NCI-H146 treated with DMSO at 0.1 percent for 48 hours (cell line): ENCODE measurements around the gene AKR1B1.

Experiments used
- DNase-seq: peaks from one replicate; lab custom pipeline; 2025; ENCODE audit not compliant: unreplicated experiment; lab: John Stamatoyannopoulos, UW

AKR1B1 gene

DNA sequence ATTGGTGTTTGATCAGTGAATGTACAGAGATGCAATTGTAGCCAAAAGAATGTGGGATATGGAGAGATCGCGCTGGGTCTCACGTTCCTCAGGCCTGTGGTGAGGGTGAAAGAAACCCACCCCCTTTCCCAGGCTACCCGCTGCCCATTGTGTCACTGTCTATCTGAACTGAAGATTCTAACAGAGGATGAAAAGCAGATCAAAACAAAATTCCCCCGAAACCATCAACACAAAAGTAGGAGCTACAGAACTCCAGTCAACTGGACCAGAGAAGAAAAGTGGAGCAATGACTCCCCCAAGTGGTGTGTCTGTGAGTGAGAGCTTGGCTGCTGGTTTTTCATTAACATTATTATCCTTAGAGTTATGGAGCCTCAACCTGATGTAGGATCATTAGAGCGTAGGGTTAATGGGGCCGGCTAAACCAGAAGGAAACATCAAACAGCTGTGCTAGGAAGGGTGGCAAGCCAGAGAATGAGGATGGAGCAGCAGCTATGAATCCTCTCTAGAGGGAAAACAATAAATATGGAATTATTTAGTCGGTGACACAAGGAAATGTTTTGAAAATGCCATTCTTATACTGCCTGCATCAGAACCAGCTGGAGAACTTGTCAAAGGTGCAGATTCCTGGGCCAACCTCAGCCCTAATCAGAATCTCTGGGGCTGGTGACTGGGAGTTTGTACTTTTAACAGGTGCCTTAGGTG is 38.3 kb downstream of the AKR1B1 start:
- peak; percentile 22 for DNase-seq

DNA sequence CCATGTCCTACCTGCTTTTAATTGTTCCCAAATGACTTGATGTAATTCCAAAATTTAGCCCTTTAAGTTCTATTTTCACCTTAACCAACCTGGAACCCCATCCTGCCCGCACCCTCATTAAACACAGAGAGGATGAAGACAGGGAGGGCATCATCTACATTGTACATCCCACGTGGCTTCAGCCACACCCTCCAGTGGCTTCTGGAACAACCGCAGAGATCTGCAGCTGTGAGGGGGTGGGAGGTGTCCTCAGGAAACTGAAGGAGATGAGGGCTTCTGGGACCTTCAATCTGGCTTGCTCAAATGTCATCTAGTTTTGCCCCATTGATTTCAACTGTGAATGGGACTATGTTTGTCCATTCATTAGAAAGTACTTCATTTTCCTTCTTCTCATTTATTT is 39.0 kb downstream of the AKR1B1 start:
- no peak for DNase-seq

- DNase-seq = no peak
Measured at GRCh38 chr7:134419085-134419484, 39.8 kb downstream of the AKR1B1 start.

DNA sequence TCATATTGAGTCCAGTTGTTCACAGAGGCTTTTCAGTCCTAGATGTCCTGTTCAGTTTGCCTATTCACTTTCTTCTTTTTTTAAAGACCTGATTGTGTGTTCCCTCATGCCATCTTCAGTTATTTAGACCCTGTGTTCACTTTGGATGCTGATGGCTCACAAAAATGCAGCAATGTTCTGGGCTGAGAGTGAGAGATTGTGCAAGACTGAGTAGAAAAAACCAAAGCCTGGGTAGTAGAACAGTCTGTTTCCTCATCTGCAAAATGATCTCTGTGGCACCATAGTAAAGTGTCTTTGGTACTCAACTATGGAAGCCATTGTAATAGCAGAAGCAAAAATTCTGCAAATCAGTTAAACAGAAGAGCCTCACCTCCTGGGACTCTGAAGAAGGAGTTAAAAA is 43.2 kb downstream of the AKR1B1 start:
- no peak for DNase-seq

- no peak for DNase-seq
Measured at GRCh38 chr7:134414109-134414508, 44.8 kb downstream of the AKR1B1 start.

DNA sequence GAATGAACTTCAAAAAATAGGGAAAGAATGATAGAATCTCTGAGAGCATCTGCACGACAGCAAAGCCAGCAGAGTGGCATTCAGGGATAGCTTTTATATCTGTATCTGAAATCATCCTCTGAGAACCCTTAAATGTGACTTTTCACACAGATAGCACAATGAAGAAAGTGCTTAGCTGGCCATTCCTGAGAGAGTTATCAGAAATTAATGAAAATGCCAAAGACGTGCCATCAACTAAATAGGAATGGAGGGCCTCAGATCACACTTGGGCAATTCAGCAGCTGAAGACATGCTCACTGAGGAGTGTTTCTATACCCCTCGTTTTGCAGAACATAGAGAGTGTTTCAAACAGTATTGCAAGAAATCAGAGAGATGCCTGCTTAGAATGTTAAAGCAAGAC is 51.6 kb downstream of the AKR1B1 start:
- no peak for DNase-seq

DNA sequence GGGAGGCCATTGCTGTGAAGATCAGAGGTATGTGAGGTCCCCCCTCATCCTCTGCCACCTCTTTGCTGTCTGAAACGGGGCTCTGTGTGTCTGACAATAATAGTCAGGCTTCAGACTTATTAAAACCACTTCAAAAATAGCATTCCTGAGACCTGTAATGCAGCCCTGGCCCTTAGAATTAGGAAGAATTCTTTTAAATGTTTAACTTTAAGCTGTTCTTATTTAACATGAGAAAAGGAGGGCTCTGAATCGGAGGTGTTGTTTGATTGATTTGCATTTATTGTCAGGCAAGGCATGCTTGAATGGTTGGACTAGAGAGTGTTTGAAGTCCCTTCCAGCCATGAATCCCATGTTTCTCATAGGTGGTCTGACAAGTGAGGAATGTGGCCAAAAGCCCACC is 52.5 kb downstream of the AKR1B1 start:
- no peak for DNase-seq

DNA sequence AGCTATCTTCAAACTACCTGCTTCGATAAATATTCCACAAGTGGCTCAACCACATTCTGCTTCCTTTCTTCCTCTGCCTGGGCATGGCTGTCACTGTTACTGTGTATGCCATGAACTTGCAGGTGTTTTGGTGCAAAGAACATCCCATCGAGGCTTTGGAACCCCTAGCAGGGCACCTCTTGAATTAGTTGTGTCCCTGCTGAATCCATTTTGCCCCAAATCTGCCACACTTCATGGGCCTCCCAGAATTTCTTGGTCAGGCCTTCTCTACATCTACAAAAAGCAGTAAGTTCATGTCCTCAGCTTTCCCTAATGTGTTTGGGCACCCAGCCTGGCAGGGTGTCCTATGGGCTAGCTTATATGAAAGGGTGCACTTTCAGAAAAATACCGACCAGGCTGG is 53.6 kb downstream of the AKR1B1 start:
- no peak for DNase-seq

- DNase-seq = no peak
Measured at GRCh38 chr7:134403062-134403461, 55.8 kb downstream of the AKR1B1 start.

- no peak for DNase-seq
Measured at GRCh38 chr7:134400859-134401258, 58.0 kb downstream of the AKR1B1 start.

DNA sequence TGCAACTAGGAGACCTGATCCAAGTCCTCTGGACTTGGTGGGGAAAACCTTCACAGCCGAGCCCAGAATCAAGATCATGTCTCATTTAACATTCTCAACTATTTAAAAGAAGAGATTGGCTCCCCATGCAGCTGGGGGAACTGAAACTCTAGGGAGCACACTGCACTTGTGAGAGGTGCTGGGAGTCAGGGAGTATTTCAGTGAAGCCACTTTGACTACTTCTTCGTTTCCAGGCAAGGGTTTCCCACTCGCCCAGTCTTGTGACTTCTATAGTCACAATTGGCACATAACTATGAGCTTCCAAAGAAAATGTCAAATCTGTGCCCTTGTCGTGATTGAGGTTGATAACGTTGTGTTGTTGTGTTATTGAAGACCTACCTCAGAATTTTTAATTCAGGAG is 62.9 kb downstream of the AKR1B1 start:
- no peak for DNase-seq

- no peak for DNase-seq
Measured at GRCh38 chr7:134395604-134396003, 63.3 kb downstream of the AKR1B1 start.

- DNase-seq = no peak
Measured at GRCh38 chr7:134394056-134394455, 64.8 kb downstream of the AKR1B1 start.
